ENCODE results near the gene TMEM121B. TPM values are rescaled to one million over a fixed set of nuclear protein-coding genes. Genes with fewer than 3 reads are reported as not detected.
"Not testable (repeated sequence)": the region's sequence is repeated elsewhere in the genome, so short reads cannot be mapped to it uniquely, and the experiment has no call there.

Gene TMEM121B
- total RNA-seq, 4 donors from 2014 or later: under 0.01 to 0.20 (median 0.16) TPM; not detected in 1

DNA sequence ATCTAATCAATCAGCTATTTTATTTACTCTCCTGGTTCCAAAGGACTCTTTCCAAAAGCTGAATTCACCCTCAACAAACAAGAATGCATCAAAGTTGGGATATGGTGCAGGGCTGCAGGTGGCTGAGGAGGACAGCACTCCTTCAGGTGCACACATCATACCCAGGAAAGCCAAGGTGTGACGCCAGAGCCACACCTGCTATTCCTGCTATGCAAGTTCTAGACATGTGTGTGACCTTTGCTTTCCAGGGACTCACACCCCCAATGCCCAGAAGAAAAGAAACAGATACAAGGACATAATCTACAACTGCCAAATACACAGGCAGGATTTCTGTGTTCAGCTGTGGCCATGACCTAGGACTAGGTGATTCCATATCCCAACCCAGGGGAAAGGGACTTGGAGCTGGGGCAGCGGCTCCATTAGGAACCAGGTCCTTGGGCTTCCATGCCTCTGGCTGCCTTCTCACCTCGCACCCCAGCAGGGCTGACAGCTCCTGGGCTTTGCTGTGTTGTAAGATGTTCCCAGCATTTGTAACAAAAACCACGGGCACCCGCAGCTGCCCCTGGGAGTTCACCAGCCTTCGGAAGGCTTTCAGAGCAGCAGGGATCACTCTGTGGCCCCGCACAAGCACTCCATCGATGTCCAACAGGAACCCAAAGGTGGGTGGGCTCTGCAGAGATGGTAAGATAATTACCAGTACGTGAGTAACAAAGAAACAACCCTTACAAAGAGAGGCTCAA, 28.1 kb upstream of the TMEM121B start:
- Histone ChIP-seq H3K4me3 (no peak overlapping the region), H3K36me3 (no peaks in the 10 kb centered on the region), H3K9me3 (no peaks in the 10 kb centered on the region), H3K27ac (peak overlapping the region; percentile 62 to 71 (median 68)), H3K4me1 (peaks cover 0 to 29% (median 7%) of the 10 kb centered on the region in 4 donors), H3K27me3 (no peaks in the 10 kb centered on the region)
- intact Hi-C loops (cut with DNase I; ENCODE audit: low total_unique reads) (no loop called here), in situ Hi-C loops (cut with MboI; ENCODE audit: low pct_ligation_motif_present in 1 of 4, low pct_unique_long_range_greater_than_20kb in 1 of 4, low sequenced_read_pairs in 3 of 4) (no loop called here)
- TF ChIP-seq, protein P1, sequence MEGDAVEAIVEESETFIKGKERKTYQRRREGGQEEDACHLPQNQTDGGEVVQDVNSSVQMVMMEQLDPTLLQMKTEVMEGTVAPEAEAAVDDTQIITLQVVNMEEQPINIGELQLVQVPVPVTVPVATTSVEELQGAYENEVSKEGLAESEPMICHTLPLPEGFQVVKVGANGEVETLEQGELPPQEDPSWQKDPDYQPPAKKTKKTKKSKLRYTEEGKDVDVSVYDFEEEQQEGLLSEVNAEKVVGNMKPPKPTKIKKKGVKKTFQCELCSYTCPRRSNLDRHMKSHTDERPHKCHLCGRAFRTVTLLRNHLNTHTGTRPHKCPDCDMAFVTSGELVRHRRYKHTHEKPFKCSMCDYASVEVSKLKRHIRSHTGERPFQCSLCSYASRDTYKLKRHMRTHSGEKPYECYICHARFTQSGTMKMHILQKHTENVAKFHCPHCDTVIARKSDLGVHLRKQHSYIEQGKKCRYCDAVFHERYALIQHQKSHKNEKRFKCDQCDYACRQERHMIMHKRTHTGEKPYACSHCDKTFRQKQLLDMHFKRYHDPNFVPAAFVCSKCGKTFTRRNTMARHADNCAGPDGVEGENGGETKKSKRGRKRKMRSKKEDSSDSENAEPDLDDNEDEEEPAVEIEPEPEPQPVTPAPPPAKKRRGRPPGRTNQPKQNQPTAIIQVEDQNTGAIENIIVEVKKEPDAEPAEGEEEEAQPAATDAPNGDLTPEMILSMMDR (IDR thresholded peaks at IDR 0.05): no peak
- TF ChIP-seq EP300 (IDR thresholded peaks at IDR 0.05; ENCODE audit: low read depth) (peak; percentile 15), POLR2AphosphoS5 (IDR thresholded peaks at IDR 0.05) (peak in 2 of 3 donors; percentile 38 to 69), POLR2A (IDR thresholded peaks at IDR 0.05) (no peak)
- 40 to 81% methylated on average over 1 to 9 of the region's 9 CpGs for WGBS, 2 donors (ENCODE audit: low coverage in 1 of 2)
- DNase-seq: peak; percentile 81

GRCh38 chr22:17147458-17147857, 26.3 kb upstream of the TMEM121B start:
- 93% methylated on average over 30 of the region's 30 CpGs; no CpG with 5 or more reads in 1 of the 2 donors for WGBS, 2 donors (ENCODE audit: low coverage in 1 of 2)
- H3K4me3 ChIP-seq; H3K9me3 ChIP-seq; H3K27ac ChIP-seq; H3K36me3 ChIP-seq; in situ Hi-C loops (cut with MboI; ENCODE audit: low pct_ligation_motif_present in 1 of 4, low pct_unique_long_range_greater_than_20kb in 1 of 4, low sequenced_read_pairs in 3 of 4); DNase-seq; intact Hi-C loops (cut with DNase I; ENCODE audit: low total_unique reads); H3K27me3 ChIP-seq: not testable (repeated sequence)
- H3K4me1 ChIP-seq: peaks cover 0 to 19% (median 3%) of the 10 kb centered on the region in 4 donors

GRCh38 chr22:17145021-17145680, 24.0 kb upstream of the TMEM121B start:
- peaks cover 0 to 14% (median 3%) of the 10 kb centered on the region in 4 donors for H3K36me3 ChIP-seq
- intact Hi-C loops (cut with DNase I; ENCODE audit: low total_unique reads) (no loop called here), in situ Hi-C loops (cut with MboI; ENCODE audit: low pct_ligation_motif_present in 1 of 4, low pct_unique_long_range_greater_than_20kb in 1 of 4, low sequenced_read_pairs in 3 of 4) (no loop called here)
- no peaks in the 10 kb centered on the region for H3K9me3 ChIP-seq
- H3K4me3 ChIP-seq: no peak overlapping the region
- no peak for DNase-seq
- H3K4me1 ChIP-seq: peaks cover 0 to 8% (median 2%) of the 10 kb centered on the region in 4 donors
- TF ChIP-seq POLR2AphosphoS5 (IDR thresholded peaks at IDR 0.05): no peak
- TF ChIP-seq, protein P1 (IDR thresholded peaks at IDR 0.05): no peak
- no peak overlapping the region for H3K27ac ChIP-seq
- WGBS, 2 donors (ENCODE audit: low coverage in 1 of 2): 98% methylated on average over 7 of the region's 8 CpGs; no CpG with 5 or more reads in 1 of the 2 donors
- no peaks in the 10 kb centered on the region for H3K27me3 ChIP-seq

- in situ Hi-C loops (cut with MboI; ENCODE audit: low pct_ligation_motif_present in 1 of 4, low pct_unique_long_range_greater_than_20kb in 1 of 4, low sequenced_read_pairs in 3 of 4) (no loop called here), intact Hi-C loops (cut with DNase I; ENCODE audit: low total_unique reads) (no loop called here)
- no peaks in the 10 kb centered on the region for H3K27me3 ChIP-seq
- peaks cover 0 to 14% (median 3%) of the 10 kb centered on the region in 4 donors for H3K36me3 ChIP-seq
- no peak overlapping the region for H3K27ac ChIP-seq
- 87% methylated on average over 8 of the region's 8 CpGs; no CpG with 5 or more reads in 1 of the 2 donors for WGBS, 2 donors (ENCODE audit: low coverage in 1 of 2)
- H3K9me3 ChIP-seq: no peaks in the 10 kb centered on the region
- no peak for TF ChIP-seq POLR2A (IDR thresholded peaks at IDR 0.05)
- no peak for TF ChIP-seq EP300 (IDR thresholded peaks at IDR 0.05; ENCODE audit: low read depth)
- TF ChIP-seq, protein P1 (IDR thresholded peaks at IDR 0.05): no peak
- no peak for TF ChIP-seq POLR2AphosphoS5 (IDR thresholded peaks at IDR 0.05)
- no peak for DNase-seq
- no peak overlapping the region for H3K4me3 ChIP-seq
- H3K4me1 ChIP-seq: no peaks in the 10 kb centered on the region
These were observed 22.7 kb upstream of the TMEM121B start for GRCh38 chr22:17143826-17144225.
